ENCODE results near the gene PPFIBP1.

- TF ChIP-seq EZH2 (IDR thresholded peaks at IDR 0.05; ENCODE audit: borderline replicate concordance, low read length) (no peak), CTCF (IDR thresholded peaks at IDR 0.05; ENCODE audit: low read length) (no peak)
Measured at GRCh38 chr12:27730097-27730588, 206.1 kb downstream of the PPFIBP1 start.

Data from OCI-LY1 (cell line).